ENCODE data around the gene NXPE3. TPM values are rescaled to one million over a fixed set of nuclear protein-coding genes. Genes with fewer than 3 reads are reported as not detected.
"Not testable (repeated sequence)": the region's sequence is repeated elsewhere in the genome, so short reads cannot be mapped to it uniquely, and the experiment has no call there.

NXPE3 gene
- total and polyA plus RNA-seq, 12 donors = 7.6 to 50.3 (median 33.8) TPM

DNA sequence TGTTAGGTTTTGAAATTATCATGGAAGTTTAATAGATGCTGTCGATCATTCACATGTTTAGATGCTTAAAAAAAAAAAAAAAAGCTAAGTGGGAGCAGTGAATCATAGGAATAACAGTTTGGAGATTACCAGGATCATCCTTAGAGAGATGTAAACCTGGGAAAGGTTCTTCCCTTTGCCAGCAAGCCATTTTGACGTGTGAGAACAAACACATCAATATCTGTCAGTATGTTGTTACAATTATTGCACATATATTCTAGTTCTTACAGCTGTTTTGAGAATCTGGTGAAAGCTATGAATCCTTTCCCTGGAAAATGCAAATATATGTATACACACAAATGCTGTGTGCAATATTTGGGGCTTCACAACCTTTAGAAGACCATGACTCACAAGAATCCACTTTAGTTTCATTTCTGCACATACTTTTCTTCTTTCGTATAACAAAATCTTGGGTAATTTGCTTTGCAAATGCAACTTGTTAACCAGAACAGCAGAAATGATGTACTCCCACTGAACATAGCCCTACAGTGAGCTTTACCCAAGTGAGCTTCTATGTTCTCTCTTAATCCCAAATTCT is 82.3 kb downstream of the NXPE3 start:
- H3K9me3 ChIP-seq = no peaks in the 10 kb centered on the region
- no peak overlapping the region for H3K4me3 ChIP-seq
- peaks cover 0 to 12% (median 3%) of the 10 kb centered on the region in 9 donors for H3K4me1 ChIP-seq
- intact Hi-C loops (cut with DNase I) = no loop called here
- no peak for DNase-seq
- TF ChIP-seq, protein P1, sequence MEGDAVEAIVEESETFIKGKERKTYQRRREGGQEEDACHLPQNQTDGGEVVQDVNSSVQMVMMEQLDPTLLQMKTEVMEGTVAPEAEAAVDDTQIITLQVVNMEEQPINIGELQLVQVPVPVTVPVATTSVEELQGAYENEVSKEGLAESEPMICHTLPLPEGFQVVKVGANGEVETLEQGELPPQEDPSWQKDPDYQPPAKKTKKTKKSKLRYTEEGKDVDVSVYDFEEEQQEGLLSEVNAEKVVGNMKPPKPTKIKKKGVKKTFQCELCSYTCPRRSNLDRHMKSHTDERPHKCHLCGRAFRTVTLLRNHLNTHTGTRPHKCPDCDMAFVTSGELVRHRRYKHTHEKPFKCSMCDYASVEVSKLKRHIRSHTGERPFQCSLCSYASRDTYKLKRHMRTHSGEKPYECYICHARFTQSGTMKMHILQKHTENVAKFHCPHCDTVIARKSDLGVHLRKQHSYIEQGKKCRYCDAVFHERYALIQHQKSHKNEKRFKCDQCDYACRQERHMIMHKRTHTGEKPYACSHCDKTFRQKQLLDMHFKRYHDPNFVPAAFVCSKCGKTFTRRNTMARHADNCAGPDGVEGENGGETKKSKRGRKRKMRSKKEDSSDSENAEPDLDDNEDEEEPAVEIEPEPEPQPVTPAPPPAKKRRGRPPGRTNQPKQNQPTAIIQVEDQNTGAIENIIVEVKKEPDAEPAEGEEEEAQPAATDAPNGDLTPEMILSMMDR (IDR thresholded peaks at IDR 0.05) = no peak
- no peaks in the 10 kb centered on the region for H3K27me3 ChIP-seq
- no peak for ATAC-seq
- peaks cover 0 to 70% (median 49%) of the 10 kb centered on the region in 9 donors for H3K36me3 ChIP-seq
- no peak overlapping the region for H3K27ac ChIP-seq
- WGBS, 2 donors = 90 to 92% methylated on average over 3 of the region's 3 CpGs

DNA sequence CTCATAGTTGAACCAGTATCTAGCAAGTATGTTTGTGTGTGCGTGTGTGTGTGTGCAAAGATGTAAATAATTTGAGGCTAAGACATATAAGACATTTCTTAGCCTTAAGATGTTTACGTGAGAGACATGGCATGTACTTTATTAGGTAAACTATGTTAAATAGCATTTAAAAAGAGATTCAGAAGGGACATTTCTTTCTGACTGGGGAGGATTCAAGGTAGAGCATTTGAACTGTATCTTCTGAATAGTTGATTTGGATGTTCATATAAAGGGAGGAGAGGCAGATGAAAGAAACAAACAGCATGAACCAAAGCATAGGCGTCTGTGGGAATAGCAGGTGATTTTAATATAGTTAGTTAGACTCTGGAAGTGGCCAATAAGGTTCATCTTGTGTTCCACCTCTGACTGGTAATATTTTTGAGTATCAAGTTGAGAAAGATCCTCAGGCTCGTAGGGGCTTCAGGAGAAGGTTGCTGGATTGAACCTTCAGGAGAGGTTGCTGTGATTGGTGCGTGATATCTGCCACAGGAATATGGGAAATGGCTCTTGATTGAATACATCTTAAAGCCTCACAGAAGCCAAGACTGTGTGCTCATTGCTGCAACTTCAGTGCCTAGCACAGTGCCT is 82.9 kb downstream of the NXPE3 start:
- Histone ChIP-seq H3K36me3 (peaks cover 0 to 64% (median 43%) of the 10 kb centered on the region in 9 donors), H3K27me3 (no peaks in the 10 kb centered on the region), H3K9me3 (no peaks in the 10 kb centered on the region), H3K4me1 (peaks cover 0 to 12% (median 3%) of the 10 kb centered on the region in 9 donors), H3K27ac (no peak overlapping the region), H3K4me3 (no peak overlapping the region)
- WGBS, 2 donors = 77 to 89% methylated on average over 5 of the region's 5 CpGs
- DNase-seq (no peak), ATAC-seq (no peak)
- TF ChIP-seq, protein P1 (IDR thresholded peaks at IDR 0.05) = no peak
- intact Hi-C loops (cut with DNase I) = no loop called here

DNA sequence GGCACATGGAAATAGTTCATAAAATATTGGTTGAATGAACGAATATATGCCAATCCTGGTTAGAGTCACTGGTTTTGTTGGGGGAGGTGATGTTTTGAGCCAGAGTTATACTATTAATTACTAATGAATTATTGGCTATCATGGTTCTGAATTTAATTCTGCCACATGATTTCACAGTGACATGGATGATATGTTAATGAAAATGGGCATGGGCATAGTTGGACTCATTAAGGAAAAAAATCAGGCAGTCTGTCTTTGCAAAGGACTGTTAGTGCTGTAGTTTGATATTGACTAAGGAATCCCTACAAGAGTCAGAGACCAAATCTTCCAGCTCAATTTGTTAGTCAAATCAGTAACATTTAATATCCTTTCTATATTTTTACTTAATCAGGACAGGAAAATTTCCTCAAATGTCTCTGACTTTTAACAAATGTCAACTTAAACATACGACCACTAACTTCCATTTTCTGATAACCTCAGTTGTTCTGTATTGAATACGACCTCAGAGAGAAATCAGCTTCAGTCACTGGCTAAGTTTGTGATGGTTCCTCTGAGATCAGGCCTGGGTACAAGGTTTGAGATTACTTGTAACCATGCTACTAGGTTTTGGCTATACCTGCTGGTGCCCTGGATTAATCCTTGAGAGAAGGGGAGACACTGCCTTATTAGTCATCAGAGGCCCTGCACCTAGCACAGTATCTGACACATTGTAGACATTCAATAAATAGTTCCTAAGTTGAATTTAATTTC is 83.6 kb downstream of the NXPE3 start:
- no peaks in the 10 kb centered on the region for H3K9me3 ChIP-seq
- H3K4me3 ChIP-seq = no peak overlapping the region
- 88 to 91% methylated on average over 3 of the region's 3 CpGs for WGBS, 2 donors
- H3K27me3 ChIP-seq = no peaks in the 10 kb centered on the region
- H3K4me1 ChIP-seq = peaks cover 0 to 7% (median 5%) of the 10 kb centered on the region in 9 donors
- no peak overlapping the region for H3K27ac ChIP-seq
- intact Hi-C loops (cut with DNase I) = no loop called here
- ATAC-seq = peak in 2 of 8 donors; percentile 26 to 35
- no peak for DNase-seq
- H3K36me3 ChIP-seq = peaks cover 0 to 57% (median 37%) of the 10 kb centered on the region in 9 donors
- TF ChIP-seq, protein P1 (IDR thresholded peaks at IDR 0.05) = no peak

DNA sequence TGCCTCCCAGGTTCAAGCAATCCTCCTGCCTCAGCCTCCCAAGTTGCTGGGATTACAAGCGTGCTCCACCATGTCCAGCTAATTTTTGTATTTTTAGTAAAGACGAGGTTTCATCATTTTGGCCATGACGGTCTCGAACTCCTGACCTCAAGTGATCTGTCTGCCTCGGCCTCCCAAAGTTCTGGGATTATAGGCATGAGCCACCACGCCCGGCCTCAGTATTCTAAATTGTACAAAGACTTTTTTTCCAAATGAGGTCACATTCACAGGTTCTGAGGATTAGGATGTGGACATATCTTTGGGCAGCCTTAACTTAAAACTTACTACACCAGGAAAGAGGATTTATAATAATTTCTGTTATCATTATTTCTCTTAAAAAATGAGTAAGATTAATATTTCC is 85.9 kb downstream of the NXPE3 start:
- H3K27me3 ChIP-seq; H3K27ac ChIP-seq; H3K4me3 ChIP-seq; H3K9me3 ChIP-seq; ATAC-seq; intact Hi-C loops (cut with DNase I); DNase-seq: not testable (repeated sequence)
- WGBS, 2 donors = 97 to 98% methylated on average over 7 of the region's 7 CpGs
- peaks cover 0 to 33% (median 15%) of the 10 kb centered on the region in 9 donors for H3K36me3 ChIP-seq
- H3K4me1 ChIP-seq = peaks cover 0 to 22% (median 12%) of the 10 kb centered on the region in 9 donors

Data from heart right ventricle (tissue), 16 donors.